Measurements from ENCODE around the gene SMAD7. TPM values are rescaled to one million over a fixed set of nuclear protein-coding genes. Genes with fewer than 3 reads are reported as not detected.

SMAD7 gene
- total RNA-seq, 1 donor from 2014 or later = 26.8 TPM

GRCh38 chr18:48902856-48903601, 47.7 kb downstream of the SMAD7 start:
- H3K4me1 Mint-ChIP-seq (ENCODE audit: low read depth) = peaks cover 15% of the 10 kb centered on the region
- no peak overlapping the region for H3K4me3 Mint-ChIP-seq
- H3K36me3 Mint-ChIP-seq (ENCODE audit: low read depth) = peaks cover 10% of the 10 kb centered on the region
- H3K9me3 Mint-ChIP-seq = peaks cover 27% of the 10 kb centered on the region
- no peak overlapping the region for H3K27ac Mint-ChIP-seq
- DNase-seq (ENCODE audit: low spot score) = no peak
- intact Hi-C loops (cut with micrococcal nuclease) = no loop called here
- peaks cover 12% of the 10 kb centered on the region for H3K27me3 Mint-ChIP-seq (ENCODE audit: insufficient read depth)

GRCh38 chr18:48902023-48902855, 48.5 kb downstream of the SMAD7 start:
- peaks cover 10% of the 10 kb centered on the region for H3K36me3 Mint-ChIP-seq (ENCODE audit: low read depth)
- H3K4me3 Mint-ChIP-seq = no peak overlapping the region
- H3K9me3 Mint-ChIP-seq = peaks cover 27% of the 10 kb centered on the region
- DNase-seq (ENCODE audit: low spot score) = no peak
- peaks cover 12% of the 10 kb centered on the region for H3K27me3 Mint-ChIP-seq (ENCODE audit: insufficient read depth)
- no peak overlapping the region for H3K27ac Mint-ChIP-seq
- intact Hi-C loops (cut with micrococcal nuclease) = no loop called here
- H3K4me1 Mint-ChIP-seq (ENCODE audit: low read depth) = peaks cover 16% of the 10 kb centered on the region

GRCh38 chr18:48901145-48902022, 49.4 kb downstream of the SMAD7 start:
- H3K27me3 Mint-ChIP-seq (ENCODE audit: insufficient read depth) = peaks cover 12% of the 10 kb centered on the region
- peaks cover 27% of the 10 kb centered on the region for H3K9me3 Mint-ChIP-seq
- H3K36me3 Mint-ChIP-seq (ENCODE audit: low read depth) = peaks cover 10% of the 10 kb centered on the region
- DNase-seq (ENCODE audit: low spot score) = no peak
- H3K4me3 Mint-ChIP-seq = no peak overlapping the region
- intact Hi-C loops (cut with micrococcal nuclease) = no loop called here
- H3K27ac Mint-ChIP-seq = no peak overlapping the region
- peaks cover 24% of the 10 kb centered on the region for H3K4me1 Mint-ChIP-seq (ENCODE audit: low read depth)

DNA sequence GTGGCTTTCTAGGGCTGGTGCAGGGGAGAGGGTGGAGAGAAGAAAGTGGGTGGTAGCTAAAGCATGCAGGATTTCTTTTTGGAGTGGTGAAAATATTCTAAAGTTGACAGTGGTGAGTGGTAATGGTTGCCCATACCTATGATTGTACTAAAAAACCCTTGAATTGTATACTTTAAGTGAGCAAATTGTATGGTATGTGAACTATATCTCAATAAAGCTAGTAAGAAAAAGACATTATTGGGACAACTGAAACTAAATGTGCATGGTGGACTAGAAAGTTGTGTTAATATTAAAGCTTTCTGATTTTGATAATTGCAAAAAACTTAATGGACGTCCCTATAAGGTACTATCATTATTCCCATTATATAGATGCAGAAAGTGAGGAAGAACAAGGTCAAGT, 50.3 kb downstream of the SMAD7 start:
- intact Hi-C loops (cut with micrococcal nuclease) = no loop called here
- Mint-ChIP-seq H3K9me3 (peaks cover 26% of the 10 kb centered on the region), H3K4me1 (ENCODE audit: low read depth) (peaks cover 30% of the 10 kb centered on the region), H3K4me3 (no peak overlapping the region), H3K27me3 (ENCODE audit: insufficient read depth) (peaks cover 12% of the 10 kb centered on the region), H3K36me3 (ENCODE audit: low read depth) (peaks cover 10% of the 10 kb centered on the region), H3K27ac (peak overlapping the region; percentile 16)
- DNase-seq (ENCODE audit: low spot score) = no peak

DNA sequence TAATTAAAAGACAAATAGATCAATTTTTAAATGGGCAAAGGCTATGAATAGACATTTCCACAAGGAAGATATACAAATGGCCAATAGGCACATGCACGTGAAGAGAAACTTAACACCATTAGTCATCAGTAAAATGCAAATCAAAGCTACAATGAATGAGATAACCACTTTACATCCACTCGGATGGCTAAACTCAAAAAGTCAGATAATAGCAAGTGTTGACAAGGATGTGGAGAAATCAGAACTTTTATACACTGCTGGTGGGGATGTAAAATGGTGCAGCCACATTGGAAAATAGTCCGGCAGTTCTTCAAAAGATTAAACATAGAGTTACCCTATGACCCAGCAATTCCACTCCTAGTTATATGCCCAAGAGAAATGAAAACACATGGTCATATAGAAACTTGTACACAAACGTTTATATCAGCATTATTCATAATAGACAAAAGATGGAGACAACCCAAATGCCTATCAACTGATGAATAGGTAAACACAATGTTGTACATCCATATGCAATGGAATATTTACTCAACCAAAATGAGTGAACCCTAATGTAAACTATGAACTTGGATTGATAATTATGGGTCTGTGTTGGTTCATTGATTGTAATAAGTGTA, 51.1 kb downstream of the SMAD7 start:
- H3K9me3 Mint-ChIP-seq = peaks cover 18% of the 10 kb centered on the region
- intact Hi-C loops (cut with micrococcal nuclease) = no loop called here

GRCh38 chr18:48898521-48898920, 52.2 kb downstream of the SMAD7 start:
- Mint-ChIP-seq H3K27me3 (ENCODE audit: insufficient read depth) (peaks cover 4% of the 10 kb centered on the region), H3K9me3 (peaks cover 10% of the 10 kb centered on the region), H3K4me1 (ENCODE audit: low read depth) (peaks cover 30% of the 10 kb centered on the region), H3K4me3 (no peak overlapping the region), H3K27ac (no peak overlapping the region), H3K36me3 (ENCODE audit: low read depth) (peaks cover 6% of the 10 kb centered on the region)
- intact Hi-C loops (cut with micrococcal nuclease) = no loop called here
- DNase-seq (ENCODE audit: low spot score) = no peak

More for the DNA sequence above, 51.1 kb downstream of the SMAD7 start:
- peaks cover 10% of the 10 kb centered on the region for H3K36me3 Mint-ChIP-seq (ENCODE audit: low read depth)
- no peak overlapping the region for H3K27ac Mint-ChIP-seq
- H3K27me3 Mint-ChIP-seq (ENCODE audit: insufficient read depth) = peaks cover 10% of the 10 kb centered on the region
- H3K4me1 Mint-ChIP-seq (ENCODE audit: low read depth) = peaks cover 30% of the 10 kb centered on the region
- no peak overlapping the region for H3K4me3 Mint-ChIP-seq
- no peak for DNase-seq (ENCODE audit: low spot score)

DNA sequence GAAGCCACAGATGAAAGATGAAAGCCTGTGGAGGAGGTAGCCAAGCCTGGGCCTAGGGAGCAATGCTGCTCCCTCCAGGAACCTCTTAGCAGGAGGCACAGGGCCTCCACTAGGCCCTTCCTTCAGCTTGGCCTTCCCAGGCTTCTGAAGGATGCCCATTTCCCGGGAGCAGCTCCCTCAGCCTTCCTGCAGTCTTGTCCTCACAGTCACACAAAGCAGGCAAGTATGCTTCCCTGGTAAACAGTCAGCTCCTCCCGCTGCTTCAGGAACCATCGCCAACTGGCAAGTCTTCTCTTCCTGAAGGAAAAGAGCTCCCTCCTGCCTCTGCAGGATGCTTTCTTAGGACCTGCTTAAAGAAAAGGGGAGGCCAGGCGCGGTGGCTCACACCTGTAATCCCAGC, 53.2 kb downstream of the SMAD7 start:
- Mint-ChIP-seq H3K4me3 (no peak overlapping the region), H3K4me1 (ENCODE audit: low read depth) (peaks cover 30% of the 10 kb centered on the region), H3K27me3 (ENCODE audit: insufficient read depth) (peaks cover 4% of the 10 kb centered on the region), H3K9me3 (peaks cover 10% of the 10 kb centered on the region), H3K27ac (no peak overlapping the region), H3K36me3 (ENCODE audit: low read depth) (peaks cover 6% of the 10 kb centered on the region)
- intact Hi-C loops (cut with micrococcal nuclease) = loop anchor here (2.0 kb wide), 1 partner anchor 29 kb away; no protein-coding TSS in a partner anchor
- no peak for DNase-seq (ENCODE audit: low spot score)

DNA sequence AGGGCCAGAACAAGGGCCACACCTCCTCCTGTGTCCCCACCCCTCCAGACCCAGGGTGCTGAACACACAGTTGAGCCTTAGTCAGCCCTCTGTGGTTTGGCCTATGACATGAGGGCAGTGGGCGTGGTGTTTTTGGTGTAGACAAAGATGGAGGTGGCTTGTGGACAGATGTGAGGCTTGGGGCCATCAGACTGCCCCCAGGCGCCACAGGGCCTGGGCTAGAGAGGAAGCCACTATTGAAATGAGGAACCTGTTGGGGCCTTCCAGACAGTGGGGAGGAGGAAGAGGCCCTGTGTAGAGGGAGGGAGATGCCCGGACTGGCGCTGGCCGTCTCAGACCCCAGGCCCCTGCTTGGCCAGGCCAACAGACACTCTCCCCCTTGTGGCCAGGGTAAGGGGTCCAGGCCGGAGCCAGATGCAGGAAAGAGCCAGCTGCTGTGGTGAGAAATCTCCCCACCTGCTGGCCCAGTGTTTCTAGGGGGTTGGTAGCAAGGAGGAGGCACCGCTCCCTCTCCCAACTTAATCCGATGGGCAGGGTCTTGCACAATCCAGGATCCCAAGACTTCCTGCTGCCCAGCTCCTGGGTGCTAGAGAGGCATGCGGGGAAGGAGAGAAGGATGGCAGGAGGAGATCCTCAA, 53.8 kb downstream of the SMAD7 start:
- no peak overlapping the region for H3K4me3 Mint-ChIP-seq
- peaks cover 6% of the 10 kb centered on the region for H3K36me3 Mint-ChIP-seq (ENCODE audit: low read depth)
- DNase-seq (ENCODE audit: low spot score) = no peak
- peaks cover 10% of the 10 kb centered on the region for H3K9me3 Mint-ChIP-seq
- H3K4me1 Mint-ChIP-seq (ENCODE audit: low read depth) = peaks cover 30% of the 10 kb centered on the region
- no peak overlapping the region for H3K27ac Mint-ChIP-seq
- H3K27me3 Mint-ChIP-seq (ENCODE audit: insufficient read depth) = peaks cover 4% of the 10 kb centered on the region
- intact Hi-C loops (cut with micrococcal nuclease) = loop anchor here (2.0 kb wide), 1 partner anchor 28 kb away; no protein-coding TSS in a partner anchor

GRCh38 chr18:48896326-48896874, 54.4 kb downstream of the SMAD7 start:
- Mint-ChIP-seq H3K4me3 (no peak overlapping the region), H3K27me3 (ENCODE audit: insufficient read depth) (peaks cover 4% of the 10 kb centered on the region), H3K36me3 (ENCODE audit: low read depth) (peaks cover 4% of the 10 kb centered on the region), H3K27ac (no peak overlapping the region), H3K4me1 (ENCODE audit: low read depth) (peaks cover 30% of the 10 kb centered on the region), H3K9me3 (peaks cover 10% of the 10 kb centered on the region)
- no peak for DNase-seq (ENCODE audit: low spot score)
- intact Hi-C loops (cut with micrococcal nuclease) = loop anchor here (2.0 kb wide), 1 partner anchor 28 kb away; no protein-coding TSS in a partner anchor

- peaks cover 6% of the 10 kb centered on the region for H3K9me3 Mint-ChIP-seq
- intact Hi-C loops (cut with micrococcal nuclease) = no loop called here
These were observed 55.9 kb downstream of the SMAD7 start for GRCh38 chr18:48894799-48895346.

More at GRCh38 chr18:48894799-48895346, 55.9 kb downstream of the SMAD7 start:
- Mint-ChIP-seq H3K4me1 (ENCODE audit: low read depth) (peaks cover 22% of the 10 kb centered on the region), H3K27me3 (ENCODE audit: insufficient read depth) (peaks cover 4% of the 10 kb centered on the region), H3K4me3 (no peak overlapping the region), H3K27ac (no peak overlapping the region), H3K36me3 (ENCODE audit: low read depth) (peaks cover 4% of the 10 kb centered on the region)
- no peak for DNase-seq (ENCODE audit: low spot score)
